Muscle of leg (tissue), 11 donors: ENCODE measurements around the gene TEKT2. TPM values are rescaled to one million over a fixed set of nuclear protein-coding genes. Genes with fewer than 3 reads are reported as not detected.

Experiments
- DNase-seq: peaks from one replicate; pipeline ENCODE4 v3.0.0; 2013
- H3K27ac ChIP-seq: one replicate; pipeline ENCODE4 v1.5.1; 2013; ENCODE audit warnings: mild to moderate bottlenecking, low read length, control low read depth
- H3K27me3 ChIP-seq: one replicate; pipeline ENCODE4 v1.6.1; 2013; ENCODE audit warnings: low read length; ENCODE audit not compliant: control insufficient read depth, insufficient read depth
- H3K36me3 ChIP-seq: one replicate; pipeline ENCODE4 v1.6.1; 2013; ENCODE audit warnings: low read length; ENCODE audit not compliant: control insufficient read depth, insufficient read depth
- H3K4me1 ChIP-seq: one replicate; pipeline ENCODE4 v1.6.1; 2013; ENCODE audit warnings: low read length; ENCODE audit not compliant: control insufficient read depth, insufficient read depth
- H3K4me3 ChIP-seq: one replicate; pipeline ENCODE4 v1.5.1; 2013; ENCODE audit warnings: low read length, control low read depth
- H3K9me3 ChIP-seq: replicated peaks from 2 replicates; pipeline ENCODE4 v1.6.1; 2013; ENCODE audit warnings: low read depth, low read length; ENCODE audit not compliant: control insufficient read depth
- WGBS: methylation state at CpG from one replicate; pipeline ENCODE4 v1.1.5; 2013; ENCODE audit warnings: missing lambda C conversion rate; ENCODE audit not compliant: insufficient coverage; 5-methylcytosine and 5-hydroxymethylcytosine counted together
- polyA plus RNA-seq, 8 donors: library from polyadenylated mRNA; unstranded; fragments of 120-200 nt; gene quantifications; one replicate each; pipeline versions ENCODE4 v1.2.1 to v1.2.3, GENCODE V29; 2013; ENCODE audit warnings: inconsistent platforms in 1 of 8, low replicate concordance in 1 of 8; ENCODE audit not compliant: insufficient read length in 8 of 8, insufficient read depth in 1 of 8
- total RNA-seq: library from RNA; stranded (reverse); fragments of 120-200 nt; gene quantifications from one replicate; pipeline ENCODE4 v1.2.4, GENCODE V29; 2013

TEKT2 gene
- total and polyA plus RNA-seq, 9 donors, result 0.36 to 1.4 (median 0.53) TPM

DNA sequence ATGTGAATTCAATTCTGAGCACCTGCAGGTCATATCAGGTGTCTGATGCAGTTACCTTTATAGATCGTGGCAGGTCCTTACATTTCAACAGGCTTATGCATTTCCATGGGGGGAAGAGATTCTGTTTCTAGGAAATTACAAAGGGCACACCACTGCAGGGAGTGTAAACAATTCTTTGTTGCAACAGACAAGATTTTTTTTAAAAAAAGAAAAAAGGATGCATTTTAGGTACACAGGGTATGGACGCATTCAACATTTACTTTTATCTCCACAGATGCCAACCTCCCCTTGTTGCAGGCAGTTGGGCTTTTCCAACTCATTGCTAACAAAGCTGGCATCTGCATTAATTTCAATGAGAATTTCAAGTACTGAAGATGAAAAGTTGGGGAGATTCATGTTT, 13.5 kb upstream of the TEKT2 start:
- H3K27me3 ChIP-seq, result no peaks in the 10 kb centered on the region
- no peak overlapping the region for H3K4me3 ChIP-seq
- no peaks in the 10 kb centered on the region for H3K9me3 ChIP-seq
- no peak overlapping the region for H3K27ac ChIP-seq
- WGBS, result no CpG with 5 or more reads among the region's 2 CpGs
- H3K36me3 ChIP-seq, result no peaks in the 10 kb centered on the region
- DNase-seq, result no peak
- H3K4me1 ChIP-seq, result no peaks in the 10 kb centered on the region

DNA sequence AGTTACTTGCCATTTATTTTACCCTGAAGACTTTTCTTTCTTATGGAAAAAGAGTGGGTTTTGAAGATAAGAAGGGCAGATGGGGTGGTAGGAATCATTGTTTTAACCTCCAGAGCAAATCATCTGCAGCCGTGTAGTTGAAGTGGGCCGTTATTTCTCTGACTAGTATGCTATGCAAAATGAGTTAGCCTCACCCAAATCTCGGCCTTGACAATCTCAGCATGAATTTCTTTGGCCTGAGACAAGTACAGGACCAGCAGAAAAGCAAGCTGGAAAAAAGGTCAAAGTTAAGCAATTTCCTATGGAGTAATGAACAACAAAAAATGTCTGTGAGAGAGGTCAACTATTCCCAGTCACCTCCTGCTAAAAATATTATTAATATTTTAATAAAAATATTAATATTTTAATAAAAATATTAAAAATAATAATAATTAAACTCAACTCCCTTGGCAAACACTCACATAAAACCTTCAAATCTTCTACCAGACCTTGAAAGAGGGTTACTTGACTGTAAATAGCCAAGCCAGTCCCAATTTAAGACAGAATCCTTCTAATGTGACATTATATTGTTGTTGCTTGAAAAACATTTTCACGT, 6.8 kb upstream of the TEKT2 start:
- Histone ChIP-seq H3K27ac (no peak overlapping the region), H3K9me3 (no peaks in the 10 kb centered on the region), H3K36me3 (no peaks in the 10 kb centered on the region), H3K4me3 (no peak overlapping the region), H3K27me3 (peaks cover 1% of the 10 kb centered on the region), H3K4me1 (no peaks in the 10 kb centered on the region)
- WGBS, result no CpG with 5 or more reads among the region's 4 CpGs
- DNase-seq, result no peak

- H3K4me1 ChIP-seq, result peaks cover 13% of the 10 kb centered on the region
- DNase-seq, result no peak
- H3K36me3 ChIP-seq, result no peaks in the 10 kb centered on the region
- H3K27ac ChIP-seq, result no peak overlapping the region
- no peaks in the 10 kb centered on the region for H3K9me3 ChIP-seq
- peaks cover 4% of the 10 kb centered on the region for H3K27me3 ChIP-seq
- no CpG with 5 or more reads among the region's 3 CpGs for WGBS
- H3K4me3 ChIP-seq, result no peak overlapping the region
Observed at GRCh38 chr1:36080236-36080635, 3.7 kb upstream of the TEKT2 start.

DNA sequence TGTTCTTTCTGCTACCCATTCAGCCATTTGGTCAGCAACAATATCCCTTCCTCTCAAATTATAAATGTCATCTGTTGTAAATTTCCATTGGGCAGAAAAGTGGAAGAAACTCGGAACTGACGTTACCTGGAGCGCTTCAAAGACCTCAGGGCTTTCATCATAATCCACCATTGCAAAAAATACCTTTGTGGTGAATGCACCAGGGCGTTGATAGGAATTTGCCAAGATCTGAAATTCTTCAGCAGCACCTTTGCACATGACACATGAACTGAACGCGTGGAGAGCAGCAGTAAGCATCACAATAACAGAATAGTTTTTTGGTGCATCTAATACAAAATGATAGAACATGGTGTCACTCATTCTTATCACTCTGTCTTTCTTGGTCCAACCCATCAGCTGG, 3.1 kb upstream of the TEKT2 start:
- WGBS, result no CpG with 5 or more reads among the region's 6 CpGs
- Histone ChIP-seq H3K27ac (no peak overlapping the region), H3K27me3 (peaks cover 4% of the 10 kb centered on the region), H3K4me1 (peaks cover 13% of the 10 kb centered on the region), H3K4me3 (no peak overlapping the region), H3K36me3 (no peaks in the 10 kb centered on the region), H3K9me3 (no peaks in the 10 kb centered on the region)
- DNase-seq, result no peak

GRCh38 chr1:36081926-36082485, 1.9 kb upstream of the TEKT2 start:
- no peak overlapping the region for H3K4me3 ChIP-seq
- 42% methylated on average over 2 of the region's 3 CpGs for WGBS
- H3K27ac ChIP-seq, result no peak overlapping the region
- peaks cover 13% of the 10 kb centered on the region for H3K4me1 ChIP-seq
- peaks cover 4% of the 10 kb centered on the region for H3K27me3 ChIP-seq
- no peaks in the 10 kb centered on the region for H3K9me3 ChIP-seq
- H3K36me3 ChIP-seq, result no peaks in the 10 kb centered on the region
- DNase-seq, result no peak

DNA sequence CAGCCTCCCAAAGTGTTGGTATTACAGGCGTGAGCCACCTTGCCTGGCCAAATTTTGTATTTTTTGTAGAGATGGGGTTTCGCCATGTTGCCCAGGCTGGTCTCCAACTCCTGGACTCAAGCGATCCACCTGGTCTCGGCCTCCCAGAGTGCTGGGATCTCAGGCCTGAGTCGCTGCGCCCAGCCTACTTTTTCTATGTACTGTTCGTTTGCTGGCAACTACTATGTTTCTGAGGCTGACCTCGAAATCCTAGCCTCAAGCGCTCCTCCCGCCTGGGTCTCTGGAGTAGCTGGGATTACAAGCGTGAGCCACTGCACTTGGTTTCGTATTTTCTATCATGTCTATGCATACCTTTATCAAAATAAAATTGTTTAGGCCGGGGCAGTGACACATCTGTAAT, 675 bp upstream of the TEKT2 start:
- Histone ChIP-seq H3K27ac (no peak overlapping the region), H3K36me3 (no peaks in the 10 kb centered on the region), H3K9me3 (no peaks in the 10 kb centered on the region), H3K4me3 (no peak overlapping the region), H3K27me3 (peaks cover 4% of the 10 kb centered on the region), H3K4me1 (peaks cover 16% of the 10 kb centered on the region)
- 80% methylated on average over 10 of the region's 13 CpGs for WGBS
- no peak for DNase-seq

DNA sequence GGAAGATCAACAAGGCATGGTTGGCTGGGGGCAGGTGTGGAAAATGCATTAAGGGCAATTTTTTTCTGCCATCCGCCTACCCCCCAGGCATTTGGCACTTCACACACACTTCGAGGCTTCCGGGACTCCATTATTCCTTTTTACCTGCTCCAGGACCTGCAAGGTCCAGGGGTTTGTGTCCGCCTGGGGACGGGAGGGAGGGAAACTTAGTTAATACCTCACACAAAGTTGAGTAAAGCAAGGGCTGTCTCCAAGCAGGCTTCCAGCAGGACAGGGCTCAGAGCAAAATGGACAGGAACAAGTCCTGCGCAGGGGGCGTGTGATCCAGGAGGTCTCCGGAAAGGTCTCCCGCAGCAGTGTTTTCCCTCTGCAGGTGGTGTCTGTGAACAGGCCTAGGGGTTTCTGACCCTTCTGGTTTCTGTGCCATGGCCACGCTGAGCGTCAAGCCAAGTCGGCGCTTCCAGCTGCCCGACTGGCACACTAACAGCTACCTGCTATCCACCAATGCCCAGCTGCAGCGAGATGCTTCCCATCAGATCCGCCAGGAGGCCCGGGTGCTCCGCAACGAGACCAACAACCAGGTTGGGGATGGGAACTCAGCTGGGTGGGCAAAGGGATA, 712 bp downstream of the TEKT2 start:
- WGBS, result 17% methylated on average over 4 of the region's 19 CpGs

DNA sequence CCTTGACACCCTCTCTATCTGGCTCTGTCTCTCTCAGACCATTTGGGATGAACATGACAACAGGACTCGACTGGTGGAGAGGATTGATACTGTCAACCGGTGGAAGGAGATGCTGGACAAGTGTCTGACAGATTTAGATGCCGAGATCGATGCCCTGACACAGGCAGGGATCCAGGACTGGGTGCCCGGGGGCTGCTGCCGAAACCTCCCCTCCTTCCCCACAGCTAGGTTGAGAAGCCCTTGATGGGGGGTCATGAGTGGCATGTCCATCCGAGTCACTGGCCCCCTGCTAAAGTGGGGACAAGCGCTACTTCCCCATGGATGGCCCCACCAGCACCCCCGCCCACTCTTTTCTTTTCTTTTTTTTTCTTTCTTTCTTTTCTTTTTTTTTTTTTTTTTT, 1.2 kb downstream of the TEKT2 start:
- Histone ChIP-seq H3K27me3 (peaks cover 4% of the 10 kb centered on the region), H3K4me1 (peaks cover 27% of the 10 kb centered on the region), H3K4me3 (no peak overlapping the region), H3K36me3 (no peaks in the 10 kb centered on the region), H3K9me3 (no peaks in the 10 kb centered on the region), H3K27ac (no peak overlapping the region)
- no CpG with 5 or more reads among the region's 9 CpGs for WGBS
- DNase-seq, result no peak

More for the DNA sequence above, 712 bp downstream of the TEKT2 start:
- Histone ChIP-seq H3K27ac (no peak overlapping the region), H3K4me1 (peaks cover 23% of the 10 kb centered on the region), H3K36me3 (no peaks in the 10 kb centered on the region), H3K4me3 (peak overlapping the region; percentile 48), H3K27me3 (peaks cover 4% of the 10 kb centered on the region), H3K9me3 (no peaks in the 10 kb centered on the region)
- peak; percentile 22 for DNase-seq

GRCh38 chr1:36085686-36086526, 2.0 kb downstream of the TEKT2 start:
- H3K27ac ChIP-seq, result no peak overlapping the region
- peaks cover 2% of the 10 kb centered on the region for H3K36me3 ChIP-seq
- peaks cover 28% of the 10 kb centered on the region for H3K4me1 ChIP-seq
- H3K9me3 ChIP-seq, result no peaks in the 10 kb centered on the region
- H3K27me3 ChIP-seq, result peaks cover 4% of the 10 kb centered on the region
- DNase-seq, result no peak
- 88% methylated on average over 22 of the region's 29 CpGs for WGBS
- no peak overlapping the region for H3K4me3 ChIP-seq
